Activated naive CD4-positive, alpha-beta T cell treated with anti-CD3 and anti-CD28 coated beads for 36 hours (primary cell): ENCODE results near the gene ADGRD1. TPM values are rescaled to one million over a fixed set of nuclear protein-coding genes. Genes with fewer than 3 reads are reported as not detected.

Experiments
- CTCF ChIA-PET: fragments of 350-600 bp; sonication (Branson Sonifier 250); formaldehyde crosslinking; loops from one replicate; lab custom pipeline; 2021; ENCODE audit warnings: antibody characterized with exemption; lab: Charles Lee
- DNase-seq: peaks from one replicate; pipeline ENCODE4 v3.0.0-alpha.2; 2020
- H3K27ac Mint-ChIP-seq: one replicate; pipeline ENCODE4 v1.8.0; 2021; ENCODE audit warnings: mild to moderate bottlenecking, mixed read lengths
- H3K27me3 Mint-ChIP-seq: one replicate; pipeline ENCODE4 v1.8.0; 2021; ENCODE audit warnings: low read depth, mixed read lengths
- H3K36me3 Mint-ChIP-seq: one replicate; pipeline ENCODE4 v1.8.0; 2021; ENCODE audit warnings: low read depth, mixed read lengths
- H3K4me1 Mint-ChIP-seq: one replicate; pipeline ENCODE4 v1.8.0; 2021; ENCODE audit warnings: low read depth, mixed read lengths
- H3K4me3 Mint-ChIP-seq: one replicate; pipeline ENCODE4 v1.8.0; 2021; ENCODE audit warnings: mild to moderate bottlenecking, moderate library complexity, mixed read lengths
- H3K9me3 Mint-ChIP-seq: one replicate; pipeline ENCODE4 v1.8.0; 2021; ENCODE audit warnings: mixed read lengths
- intact Hi-C: fragments of 100-400 bp; cut with micrococcal nuclease; formaldehyde crosslinking; loops from one replicate; pipeline ENCODE4 v1.15.1; 2023
- total RNA-seq, 2 experiments: library from RNA; stranded (reverse); gene quantifications; one replicate each; pipeline ENCODE4 v1.2.3, GENCODE V29; 2021

ADGRD1 gene
- total RNA-seq, 2 experiments from 2014 or later: not detected

- Mint-ChIP-seq H3K27me3 (no peaks in the 10 kb centered on the region), H3K27ac (no peak overlapping the region), H3K9me3 (no peaks in the 10 kb centered on the region), H3K4me1 (no peaks in the 10 kb centered on the region), H3K4me3 (no peak overlapping the region), H3K36me3 (no peaks in the 10 kb centered on the region)
- intact Hi-C loops: no loop called here
- CTCF ChIA-PET: no interaction called here
- no peak for DNase-seq
Observed at GRCh38 chr12:131163189-131163738, 209.6 kb downstream of the ADGRD1 start.

- Mint-ChIP-seq H3K4me1 (no peaks in the 10 kb centered on the region), H3K27ac (no peak overlapping the region), H3K4me3 (no peak overlapping the region), H3K36me3 (no peaks in the 10 kb centered on the region), H3K9me3 (no peaks in the 10 kb centered on the region), H3K27me3 (no peaks in the 10 kb centered on the region)
- no peak for DNase-seq
- intact Hi-C loops: no loop called here
- CTCF ChIA-PET: no interaction called here
Observed at GRCh38 chr12:131164096-131164872, 210.6 kb downstream of the ADGRD1 start.

- Mint-ChIP-seq H3K9me3 (no peaks in the 10 kb centered on the region), H3K4me3 (no peak overlapping the region), H3K4me1 (no peaks in the 10 kb centered on the region), H3K27me3 (peaks cover 2% of the 10 kb centered on the region), H3K27ac (no peak overlapping the region), H3K36me3 (no peaks in the 10 kb centered on the region)
- intact Hi-C loops: no loop called here
- DNase-seq: no peak
- CTCF ChIA-PET: no interaction called here
Observed at GRCh38 chr12:131166717-131167116, 213.0 kb downstream of the ADGRD1 start.

GRCh38 chr12:131167334-131167733 is 213.6 kb downstream of the ADGRD1 start:
- CTCF ChIA-PET: no interaction called here

GRCh38 chr12:131171029-131171428 is 217.3 kb downstream of the ADGRD1 start:
- CTCF ChIA-PET: no interaction called here
- intact Hi-C loops: no loop called here
- H3K27ac Mint-ChIP-seq: no peak overlapping the region
- H3K4me3 Mint-ChIP-seq: no peak overlapping the region
- H3K27me3 Mint-ChIP-seq: peaks cover 2% of the 10 kb centered on the region
- peaks cover 19% of the 10 kb centered on the region for H3K9me3 Mint-ChIP-seq
- peaks cover 2% of the 10 kb centered on the region for H3K36me3 Mint-ChIP-seq
- H3K4me1 Mint-ChIP-seq: no peaks in the 10 kb centered on the region
- DNase-seq: no peak

More at GRCh38 chr12:131167334-131167733, 213.6 kb downstream of the ADGRD1 start:
- H3K27ac Mint-ChIP-seq: no peak overlapping the region
- H3K4me3 Mint-ChIP-seq: no peak overlapping the region
- H3K9me3 Mint-ChIP-seq: no peaks in the 10 kb centered on the region
- intact Hi-C loops: no loop called here
- H3K4me1 Mint-ChIP-seq: no peaks in the 10 kb centered on the region
- peaks cover 2% of the 10 kb centered on the region for H3K27me3 Mint-ChIP-seq
- no peaks in the 10 kb centered on the region for H3K36me3 Mint-ChIP-seq
- DNase-seq: no peak

- Mint-ChIP-seq H3K4me3 (no peak overlapping the region), H3K36me3 (peaks cover 2% of the 10 kb centered on the region), H3K4me1 (no peaks in the 10 kb centered on the region), H3K27ac (no peak overlapping the region), H3K9me3 (peaks cover 27% of the 10 kb centered on the region), H3K27me3 (peaks cover 8% of the 10 kb centered on the region)
- intact Hi-C loops: no loop called here
- CTCF ChIA-PET: no interaction called here
- DNase-seq: no peak
Observed at GRCh38 chr12:131174901-131175300, 221.2 kb downstream of the ADGRD1 start.

- Mint-ChIP-seq H3K27ac (no peak overlapping the region), H3K4me1 (no peaks in the 10 kb centered on the region), H3K4me3 (no peak overlapping the region), H3K9me3 (peaks cover 27% of the 10 kb centered on the region), H3K36me3 (peaks cover 2% of the 10 kb centered on the region), H3K27me3 (peaks cover 10% of the 10 kb centered on the region)
- intact Hi-C loops: no loop called here
- CTCF ChIA-PET: no interaction called here
- DNase-seq: no peak
Observed at GRCh38 chr12:131176266-131176665, 222.6 kb downstream of the ADGRD1 start.

GRCh38 chr12:131176926-131177325 is 223.2 kb downstream of the ADGRD1 start:
- intact Hi-C loops: no loop called here
- H3K9me3 Mint-ChIP-seq: peaks cover 27% of the 10 kb centered on the region
- CTCF ChIA-PET: no interaction called here
- H3K4me1 Mint-ChIP-seq: no peaks in the 10 kb centered on the region
- no peak for DNase-seq
- no peak overlapping the region for H3K4me3 Mint-ChIP-seq
- H3K27ac Mint-ChIP-seq: no peak overlapping the region
- peaks cover 9% of the 10 kb centered on the region for H3K27me3 Mint-ChIP-seq
- peaks cover 2% of the 10 kb centered on the region for H3K36me3 Mint-ChIP-seq

- Mint-ChIP-seq H3K27me3 (peaks cover 9% of the 10 kb centered on the region), H3K36me3 (peaks cover 2% of the 10 kb centered on the region), H3K27ac (no peak overlapping the region), H3K4me1 (no peaks in the 10 kb centered on the region), H3K9me3 (peaks cover 27% of the 10 kb centered on the region), H3K4me3 (no peak overlapping the region)
- DNase-seq: no peak
- CTCF ChIA-PET: no interaction called here
- intact Hi-C loops: no loop called here
Observed at GRCh38 chr12:131177599-131177998, 223.9 kb downstream of the ADGRD1 start.

GRCh38 chr12:131187602-131188001 is 233.9 kb downstream of the ADGRD1 start:
- no peak overlapping the region for H3K4me3 Mint-ChIP-seq
- intact Hi-C loops: no loop called here
- H3K27ac Mint-ChIP-seq: no peak overlapping the region
- CTCF ChIA-PET: no interaction called here
- H3K36me3 Mint-ChIP-seq: no peaks in the 10 kb centered on the region
- no peak for DNase-seq
- no peaks in the 10 kb centered on the region for H3K27me3 Mint-ChIP-seq
- H3K4me1 Mint-ChIP-seq: no peaks in the 10 kb centered on the region
- H3K9me3 Mint-ChIP-seq: peaks cover 8% of the 10 kb centered on the region

GRCh38 chr12:131188131-131189050 is 234.7 kb downstream of the ADGRD1 start:
- peaks cover 8% of the 10 kb centered on the region for H3K9me3 Mint-ChIP-seq
- H3K4me3 Mint-ChIP-seq: no peak overlapping the region
- no peaks in the 10 kb centered on the region for H3K36me3 Mint-ChIP-seq
- DNase-seq: no peak
- H3K4me1 Mint-ChIP-seq: no peaks in the 10 kb centered on the region
- peaks cover 3% of the 10 kb centered on the region for H3K27me3 Mint-ChIP-seq
- intact Hi-C loops: no loop called here
- CTCF ChIA-PET: no interaction called here
- no peak overlapping the region for H3K27ac Mint-ChIP-seq

- Mint-ChIP-seq H3K4me1 (no peaks in the 10 kb centered on the region), H3K9me3 (peaks cover 4% of the 10 kb centered on the region), H3K36me3 (no peaks in the 10 kb centered on the region), H3K4me3 (no peak overlapping the region), H3K27me3 (peaks cover 6% of the 10 kb centered on the region), H3K27ac (no peak overlapping the region)
- CTCF ChIA-PET: no interaction called here
- DNase-seq: no peak
- intact Hi-C loops: no loop called here
Observed at GRCh38 chr12:131189781-131190180, 236.1 kb downstream of the ADGRD1 start.
